M059J (cell line): Measurements from ENCODE around the gene P4HA3. TPM values are rescaled to one million over a fixed set of nuclear protein-coding genes. Genes with fewer than 3 reads are reported as not detected.

Source experiments
- DNase-seq: peaks from one replicate; pipeline ENCODE4 v3.0.0-alpha.2; 2012; ENCODE audit warnings: low read depth
- total RNA-seq: library from RNA; depleted of rRNA; stranded (reverse); fragments of >200 nt; shearing (Covaris generic); gene quantifications from 2 replicates; pipeline ENCODE4 v1.2.3, GENCODE V29; 2014; rRNA removed

P4HA3 gene
- total RNA-seq, 1 experiment from 2014 or later = 4.2 TPM

DNA sequence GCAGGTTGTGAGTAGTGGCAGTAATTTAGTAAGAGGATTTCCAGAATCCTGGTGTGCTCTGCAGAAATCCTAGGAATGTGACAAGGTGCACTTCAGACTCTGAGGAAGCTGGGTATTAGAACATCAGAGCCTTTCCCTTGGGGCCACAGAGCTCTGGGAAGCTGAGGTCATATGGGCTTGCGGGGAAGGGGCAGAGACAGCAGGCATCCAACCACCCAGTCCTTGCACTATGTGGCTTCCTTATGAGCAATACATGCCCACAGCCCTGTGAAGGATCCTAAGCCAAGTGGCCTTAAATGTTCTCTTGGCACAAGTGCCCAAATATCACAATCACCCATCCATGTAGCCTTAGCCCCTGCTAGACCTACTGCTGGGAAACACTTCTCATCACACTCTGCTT is 46.2 kb downstream of the P4HA3 start:
- DNase-seq = no peak

DNA sequence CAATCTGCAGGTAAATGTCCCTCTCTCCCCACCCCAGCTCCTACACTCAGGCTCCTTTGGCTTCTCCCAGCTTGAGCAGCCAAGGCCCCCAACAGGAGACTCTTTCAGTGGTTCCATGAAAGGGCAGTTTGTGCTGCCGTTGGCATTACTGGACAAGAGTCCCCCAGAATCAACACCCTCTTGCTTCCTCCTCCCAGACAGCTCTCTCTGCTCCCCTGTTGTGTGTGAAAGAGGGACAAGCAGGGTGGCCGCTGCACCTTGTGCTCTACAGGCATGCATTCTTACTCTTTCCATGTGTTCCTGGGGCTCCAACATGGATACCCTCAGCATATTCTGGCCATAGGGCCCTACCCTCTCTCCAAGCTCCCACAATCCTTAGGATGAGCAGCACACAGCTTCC is 48.7 kb downstream of the P4HA3 start:
- no peak for DNase-seq

DNA sequence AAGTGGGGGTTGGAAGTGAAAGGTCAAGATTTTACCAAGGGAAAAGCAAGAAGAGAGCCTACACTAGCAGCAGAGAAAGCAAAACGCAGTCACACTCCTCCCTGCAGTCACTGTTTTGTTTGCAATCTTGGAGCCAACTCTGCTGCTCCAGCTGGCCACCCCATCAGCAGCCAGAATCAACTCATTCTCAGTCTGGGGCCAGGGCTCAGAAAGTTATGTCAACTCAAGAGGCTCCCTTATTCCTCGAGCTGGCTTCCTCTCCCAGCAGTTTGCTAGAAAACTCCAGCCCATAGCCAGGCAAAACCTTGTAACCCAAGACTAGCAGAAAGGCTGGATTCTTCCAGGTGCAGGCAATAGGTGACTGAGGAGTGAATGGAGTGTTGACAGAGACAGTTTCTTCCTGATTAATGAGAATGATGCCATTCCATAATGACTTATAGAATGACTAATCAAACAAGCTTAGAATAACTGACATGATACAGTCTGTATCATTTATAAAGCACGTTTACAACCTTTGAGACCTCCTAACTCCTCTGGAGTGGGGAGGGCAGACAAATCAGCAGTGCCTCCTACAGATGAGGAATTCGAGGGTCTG is 53.4 kb downstream of the P4HA3 start:
- DNase-seq = no peak

DNA sequence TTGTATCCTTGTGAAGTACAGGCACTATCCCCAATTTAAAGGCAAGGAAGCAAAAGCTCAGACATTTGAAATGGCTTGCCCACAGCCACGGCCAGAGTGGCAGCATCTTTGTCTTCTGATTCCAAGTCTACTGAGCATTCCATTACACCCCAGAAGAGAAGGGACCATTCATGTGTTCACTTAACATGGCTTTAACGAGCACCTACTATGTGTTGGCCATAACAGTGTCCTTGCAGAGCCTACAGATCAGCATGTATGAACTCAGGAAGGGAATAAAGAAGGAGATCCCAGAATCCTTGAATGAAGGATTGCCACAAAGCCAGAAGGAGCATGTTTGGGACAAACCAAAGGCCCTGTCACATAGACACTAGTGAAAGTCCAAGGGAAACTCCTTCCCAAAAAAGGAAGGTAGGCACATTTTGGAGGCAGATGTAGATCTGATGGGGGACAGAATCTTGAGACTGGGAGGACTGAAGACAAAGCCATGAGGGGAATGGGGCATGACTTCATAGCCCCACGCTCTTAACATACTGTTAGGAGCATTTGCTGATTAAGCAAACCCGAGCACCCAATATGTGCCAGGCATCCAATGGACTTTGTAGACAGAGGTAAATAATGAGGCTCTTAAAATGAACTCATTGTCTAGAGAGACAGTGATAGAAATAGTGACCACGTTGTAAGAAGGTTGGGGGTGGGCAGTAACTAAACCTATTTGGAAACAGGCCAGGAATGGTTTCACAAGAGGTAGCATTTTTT is 54.9 kb downstream of the P4HA3 start:
- no peak for DNase-seq

DNA sequence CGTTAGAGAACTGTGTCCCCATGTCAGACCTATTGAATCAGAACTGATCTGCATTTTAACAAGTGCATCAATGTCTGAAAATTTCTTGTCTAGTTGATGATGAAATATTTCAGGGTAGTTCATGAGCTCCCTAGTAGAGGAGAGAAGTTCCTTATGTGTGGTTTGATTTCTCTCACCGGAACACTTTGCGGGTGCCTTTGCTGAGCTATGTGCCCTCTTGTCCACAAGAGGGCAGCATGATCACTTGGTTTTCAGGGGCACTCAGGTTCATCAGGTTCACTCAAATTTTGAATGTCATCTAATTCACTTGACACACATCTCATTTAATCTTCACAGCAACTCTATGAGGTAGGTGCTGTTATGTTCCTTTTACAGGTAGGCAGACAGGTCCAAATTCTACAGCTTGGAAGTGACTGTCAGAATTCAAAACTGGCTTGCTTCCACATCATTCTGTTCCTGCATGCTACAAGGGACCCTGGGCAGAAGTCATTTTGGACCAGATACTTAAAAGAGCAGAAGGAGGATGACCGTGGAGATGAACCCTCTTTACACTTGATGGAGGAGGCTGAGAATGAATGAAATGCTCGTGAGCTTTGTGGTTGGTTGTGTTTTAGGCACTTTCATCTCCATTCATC is 55.6 kb downstream of the P4HA3 start:
- DNase-seq = peak; percentile 62

DNA sequence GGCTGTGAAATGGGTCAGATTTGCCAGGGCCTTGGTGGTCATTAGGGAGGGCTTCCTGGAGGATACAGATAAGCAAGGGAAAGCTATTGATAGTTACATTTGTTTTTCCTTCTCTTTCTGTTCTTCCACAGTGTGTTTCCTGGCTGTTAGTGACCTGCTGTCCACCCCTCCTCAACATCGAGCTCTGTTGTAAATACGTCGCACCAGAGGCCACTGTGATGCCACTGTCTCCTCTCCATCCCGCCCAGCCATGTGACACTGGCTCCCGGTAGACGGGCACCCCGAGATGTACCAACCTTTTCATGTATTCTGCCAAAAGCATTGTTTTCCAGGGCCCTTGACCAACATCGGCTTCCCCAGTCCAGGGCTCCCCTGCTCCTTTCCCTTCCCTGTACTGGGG is 58.1 kb downstream of the P4HA3 start:
- DNase-seq = no peak

DNA sequence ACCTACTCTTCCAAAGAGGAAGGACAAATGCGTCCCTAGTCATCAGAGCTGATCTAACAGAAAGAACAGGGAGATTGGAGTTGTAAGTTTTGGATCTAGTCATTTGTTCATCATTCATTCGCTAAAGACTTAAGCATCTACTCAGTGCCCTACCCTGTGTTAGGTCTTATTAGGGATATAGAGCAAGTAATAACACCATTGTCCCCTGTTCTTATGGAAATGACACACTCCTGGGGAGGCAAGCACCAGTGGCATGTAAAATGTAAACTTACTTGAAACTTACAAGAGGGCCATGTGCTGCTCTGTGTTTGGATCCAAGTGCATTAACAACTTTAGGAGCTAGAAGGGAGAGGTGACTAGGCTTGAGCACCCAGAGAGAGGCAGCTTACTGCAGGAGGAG is 61.9 kb downstream of the P4HA3 start:
- no peak for DNase-seq

DNA sequence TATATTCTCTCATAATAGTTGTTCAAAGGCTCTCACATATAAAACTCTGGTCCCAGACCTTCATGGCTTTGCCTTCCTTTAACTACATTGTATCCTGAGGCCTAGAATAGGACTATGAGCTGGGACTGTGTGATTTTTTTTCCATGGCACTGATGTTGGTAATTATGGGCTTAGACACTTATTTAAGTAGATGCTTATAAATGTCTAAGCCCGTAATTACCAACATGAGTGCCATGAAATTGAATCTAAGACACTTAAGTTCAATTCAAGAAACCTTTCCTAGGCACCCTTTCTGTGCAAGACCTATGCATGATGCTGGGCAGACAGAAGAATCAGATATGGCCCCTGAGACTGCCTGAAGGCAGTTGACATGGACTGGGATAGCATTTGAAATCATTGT is 63.0 kb downstream of the P4HA3 start:
- no peak for DNase-seq

DNA sequence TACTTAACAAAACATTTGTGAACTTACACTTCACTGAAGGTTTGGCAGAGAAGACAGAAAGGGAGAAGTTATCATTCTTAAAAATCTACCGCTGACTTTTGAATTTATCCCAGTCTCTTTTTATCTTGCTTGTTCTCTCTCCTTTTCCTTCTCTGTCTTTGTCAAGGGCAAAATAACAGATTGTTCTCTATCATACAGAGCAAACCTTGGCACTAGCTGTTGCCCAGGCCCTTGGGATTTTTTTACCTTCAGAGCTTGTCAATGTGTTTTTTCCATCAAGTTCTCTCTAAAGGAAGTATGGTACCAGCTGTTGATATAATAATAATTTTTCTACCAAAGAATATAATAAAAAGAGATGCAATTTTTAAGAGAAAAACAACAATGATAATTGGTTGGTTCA is 73.2 kb downstream of the P4HA3 start:
- DNase-seq = no peak

DNA sequence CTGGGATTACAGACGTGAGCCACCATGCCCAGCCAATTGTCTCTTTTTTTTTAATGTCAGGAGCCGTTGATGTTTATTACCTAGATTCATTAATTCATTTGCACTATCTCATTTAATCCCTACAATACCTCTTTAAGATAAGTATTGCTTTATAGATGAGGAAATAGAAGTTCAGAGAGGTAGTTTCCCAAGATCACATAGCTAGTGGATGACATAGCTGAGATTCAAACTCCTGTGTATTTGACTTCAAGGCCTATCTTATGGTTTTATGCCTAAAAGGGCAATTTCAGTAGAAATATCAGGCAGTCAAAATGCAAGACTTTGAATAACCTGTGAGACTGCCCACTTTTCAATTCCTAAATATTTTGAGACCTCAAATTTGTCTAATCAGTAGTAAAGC is 73.9 kb downstream of the P4HA3 start:
- DNase-seq = no peak

DNA sequence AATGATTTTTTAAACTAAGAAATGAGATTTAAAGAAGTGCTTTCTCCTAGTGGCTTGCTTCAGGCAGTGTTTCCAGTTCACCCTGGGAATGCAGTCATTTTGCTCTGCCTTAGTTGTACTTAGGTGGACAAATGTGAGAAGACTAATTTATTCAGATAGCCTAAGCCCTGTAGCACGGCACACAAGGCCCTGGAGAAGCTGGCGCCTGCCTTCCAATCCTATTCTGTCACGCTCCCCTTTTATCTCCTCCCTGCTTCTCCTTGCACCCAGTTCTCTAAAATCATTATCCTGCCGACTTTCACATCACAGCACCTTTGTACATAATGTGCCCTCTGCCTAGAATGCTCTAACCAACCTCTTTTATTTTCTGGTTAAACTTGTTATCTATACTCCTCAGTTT is 76.3 kb downstream of the P4HA3 start:
- DNase-seq = no peak

DNA sequence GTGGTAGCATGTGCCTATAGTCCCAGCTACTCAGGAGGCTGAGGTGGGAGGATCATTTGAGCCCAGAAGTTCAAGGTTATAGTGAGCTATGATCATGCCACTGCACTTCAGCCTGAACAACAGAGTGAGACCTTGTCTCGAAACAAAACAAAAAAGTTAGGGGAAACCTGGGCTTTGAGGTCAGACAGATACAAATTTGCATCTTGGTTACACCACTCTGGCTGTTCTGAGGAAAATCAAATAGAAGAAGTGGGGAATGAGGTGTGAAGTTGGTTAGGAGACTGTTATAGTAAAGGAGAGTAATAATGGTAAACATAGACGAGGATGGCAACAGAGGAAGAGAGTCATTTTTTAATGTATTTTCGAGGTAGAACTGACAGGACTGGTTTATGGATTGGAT is 77.8 kb downstream of the P4HA3 start:
- DNase-seq = no peak

DNA sequence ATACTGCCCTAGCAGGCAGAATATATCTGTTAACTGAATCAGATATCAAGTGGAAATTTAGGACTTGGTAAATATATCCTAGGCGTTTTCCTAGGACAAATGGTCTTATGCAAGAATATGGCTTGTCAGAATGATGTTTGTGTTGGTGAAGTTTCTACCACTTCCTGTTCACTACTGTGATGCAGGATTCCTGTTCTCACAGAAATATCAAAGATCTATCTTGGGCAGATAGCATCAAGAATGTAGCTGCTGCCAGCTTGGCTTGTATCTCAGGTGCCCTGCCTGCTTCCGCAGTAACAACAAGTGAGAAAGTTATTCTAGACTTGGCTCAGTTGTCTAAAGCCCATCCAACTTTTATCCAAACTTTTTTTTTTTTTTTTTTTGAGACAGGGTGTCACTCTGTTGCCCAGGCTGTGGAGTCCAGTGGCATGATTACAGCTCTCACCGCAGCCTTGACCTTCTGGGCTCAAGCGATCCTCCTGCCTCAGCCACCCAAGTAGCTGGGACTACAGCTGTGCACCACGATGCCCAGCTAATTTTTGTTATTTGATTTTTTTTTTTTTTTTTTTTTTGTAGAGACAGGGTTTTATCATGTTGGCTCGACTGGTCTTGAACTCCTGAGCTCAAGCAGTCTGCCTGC is 79.0 kb downstream of the P4HA3 start:
- no peak for DNase-seq

DNA sequence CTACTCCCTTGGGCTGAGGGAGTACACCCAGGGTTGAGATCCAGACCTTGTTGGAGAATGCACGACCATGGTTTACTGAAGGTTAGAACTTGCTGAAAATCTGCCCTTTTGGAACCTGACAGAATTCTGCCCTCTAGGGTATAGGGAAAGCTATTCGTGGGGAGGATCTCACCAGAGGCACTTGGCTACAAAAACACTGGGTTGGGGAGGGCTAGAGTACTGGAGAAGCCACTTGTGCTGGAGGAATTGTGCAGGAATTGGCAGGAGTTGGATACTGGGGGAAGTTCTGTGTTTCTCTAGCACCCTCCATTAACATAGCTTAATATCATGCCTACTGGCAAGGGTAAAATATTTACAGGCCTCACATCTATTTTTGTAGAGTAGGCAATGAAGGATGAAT is 84.5 kb downstream of the P4HA3 start:
- DNase-seq = peak; percentile 3

DNA sequence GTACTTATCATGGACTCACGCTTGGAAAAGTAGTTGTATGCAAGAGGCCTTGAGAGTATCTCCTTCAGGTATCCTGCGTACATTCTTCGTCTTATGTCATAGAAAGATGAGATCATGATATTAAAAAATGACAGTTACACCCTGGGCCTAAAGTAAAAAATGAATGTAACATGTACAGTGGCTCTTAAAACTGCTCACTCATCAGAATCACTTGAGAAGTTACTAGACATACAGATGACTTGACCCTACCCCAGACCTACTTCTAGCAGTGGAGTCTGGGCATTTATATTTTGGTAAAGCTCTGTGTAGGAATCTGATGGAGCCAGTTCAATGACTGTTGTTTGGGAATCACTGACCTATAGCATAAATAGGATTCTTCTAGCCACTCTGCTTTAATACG is 85.9 kb downstream of the P4HA3 start:
- no peak for DNase-seq

DNA sequence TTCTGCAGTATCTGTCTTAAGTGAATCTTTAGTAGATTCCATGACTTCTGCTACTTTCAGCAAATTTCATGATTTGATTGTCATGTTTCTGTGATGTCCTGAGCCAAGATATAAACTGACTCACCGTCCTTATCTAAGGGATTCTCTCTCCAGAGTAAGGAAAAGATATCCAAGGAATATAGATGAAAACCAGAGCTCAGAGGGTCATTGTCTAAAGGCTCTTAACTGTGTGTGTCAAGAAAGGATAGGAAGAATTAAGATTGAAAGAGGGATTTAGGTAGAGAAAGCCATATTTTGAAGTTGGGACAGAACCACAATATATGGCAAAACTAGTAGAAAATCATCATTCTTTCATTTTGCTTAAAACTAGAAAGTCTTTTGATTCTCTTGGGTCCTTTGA is 89.6 kb downstream of the P4HA3 start:
- no peak for DNase-seq

DNA sequence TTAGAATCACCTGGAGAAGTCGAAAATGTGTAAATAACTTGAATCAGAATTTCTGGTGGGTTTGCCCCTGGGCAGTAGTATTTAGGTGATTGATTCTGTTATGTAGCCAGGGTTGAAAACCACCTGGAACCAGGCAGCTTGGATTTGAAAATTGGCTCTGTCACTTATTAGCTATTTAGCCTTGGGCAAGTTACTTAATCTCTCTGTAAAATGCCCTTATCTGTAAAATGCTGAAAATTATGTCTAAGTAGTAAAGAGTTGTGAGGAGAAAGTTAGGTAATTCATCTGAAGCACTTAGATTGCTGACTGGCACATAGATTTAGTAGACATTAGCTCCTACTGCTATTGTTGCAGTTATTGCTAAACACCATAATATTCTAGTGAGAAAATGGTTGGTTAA is 91.1 kb downstream of the P4HA3 start:
- DNase-seq = peak; percentile 25

Other genes with a start within 250 kb of the P4HA3 start
- 16.6 and 22.6 TPM in 2 replicates for gene C2CD3, start 140.6 kb downstream of the P4HA3 start, total RNA-seq
- gene PPME1, start 140.4 kb downstream of the P4HA3 start, total RNA-seq = 57.4 and 60.4 TPM in 2 replicates
- 7.0 and 11.9 TPM in 2 replicates for gene PGM2L1, start 86.8 kb upstream of the P4HA3 start, total RNA-seq
- 0.10 TPM in 1 of 2 replicates, not detected in the other for gene KCNE3, start 155.9 kb upstream of the P4HA3 start, total RNA-seq
- gene LIPT2, start 182.1 kb upstream of the P4HA3 start, total RNA-seq = 5.3 and 8.9 TPM in 2 replicates